AG09309 (cell line): Measurements from ENCODE around the gene NDE1.
A peak's percentile ranks its signal among the peaks of the same experiment; 100 is the strongest.

Experiments used
- DNase-seq: peaks from one replicate; pipeline ENCODE4 v3.0.0-alpha.2; 2010; ENCODE audit warnings: low read depth
- H3K4me3 ChIP-seq: 2 replicates; pipeline ENCODE4 v1.5.1; 2011; ENCODE audit warnings: mild to moderate bottlenecking, low read depth, low read length, moderate library complexity; ENCODE audit not compliant: control insufficient read depth
- CTCF ChIP-seq: IDR thresholded peaks from 2 replicates; pipeline ENCODE4 v1.5.1; 2011; ENCODE audit warnings: mild to moderate bottlenecking, low read depth, low read length, inconsistent platforms; ENCODE audit not compliant: insufficient read depth, control insufficient read depth; ENCODE audit errors: missing control alignments

Gene NDE1

GRCh38 chr16:15701367-15701766 is 51.3 kb downstream of the NDE1 start:
- H3K4me3 ChIP-seq: no peak overlapping the region
- no peak for TF ChIP-seq CTCF

GRCh38 chr16:15701975-15702970 is 52.2 kb downstream of the NDE1 start:
- no peak for DNase-seq
- TF ChIP-seq CTCF: no peak

More at GRCh38 chr16:15701367-15701766, 51.3 kb downstream of the NDE1 start:
- DNase-seq: no peak

GRCh38 chr16:15703029-15703736 is 53.1 kb downstream of the NDE1 start:
- no peak for DNase-seq
- no peak for TF ChIP-seq CTCF
- H3K4me3 ChIP-seq: no peak overlapping the region

More at GRCh38 chr16:15701975-15702970, 52.2 kb downstream of the NDE1 start:
- no peak overlapping the region for H3K4me3 ChIP-seq

GRCh38 chr16:15704545-15704987 is 54.5 kb downstream of the NDE1 start:
- TF ChIP-seq CTCF: peak; percentile 80
- H3K4me3 ChIP-seq: no peak overlapping the region
- peak; percentile 37 for DNase-seq

DNA sequence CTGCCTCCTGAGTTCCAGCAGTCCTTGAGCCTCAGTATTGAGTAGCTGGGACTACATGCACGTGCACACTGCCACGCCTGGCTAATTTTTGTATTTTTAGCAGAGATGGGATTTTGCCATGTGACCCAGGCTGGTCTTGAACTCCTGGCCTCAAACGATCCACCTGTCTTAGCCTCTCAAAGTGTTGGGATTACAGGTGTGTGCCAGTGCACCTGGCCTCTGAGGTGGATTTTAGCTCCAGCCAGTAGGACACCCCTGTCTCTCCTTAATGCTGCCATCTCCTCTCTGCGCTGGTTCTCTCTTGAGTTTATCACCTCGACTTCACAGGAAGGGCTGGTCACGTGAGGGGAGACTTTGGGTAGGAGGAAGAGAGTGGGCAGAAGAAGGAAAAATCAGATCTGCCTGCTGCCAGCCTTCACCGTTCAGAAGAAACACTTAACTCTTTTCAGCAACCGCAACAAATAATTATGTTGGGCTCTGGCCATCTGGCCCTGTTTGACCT is 55.1 kb downstream of the NDE1 start:
- DNase-seq: no peak
- no peak for TF ChIP-seq CTCF
- H3K4me3 ChIP-seq: no peak overlapping the region

DNA sequence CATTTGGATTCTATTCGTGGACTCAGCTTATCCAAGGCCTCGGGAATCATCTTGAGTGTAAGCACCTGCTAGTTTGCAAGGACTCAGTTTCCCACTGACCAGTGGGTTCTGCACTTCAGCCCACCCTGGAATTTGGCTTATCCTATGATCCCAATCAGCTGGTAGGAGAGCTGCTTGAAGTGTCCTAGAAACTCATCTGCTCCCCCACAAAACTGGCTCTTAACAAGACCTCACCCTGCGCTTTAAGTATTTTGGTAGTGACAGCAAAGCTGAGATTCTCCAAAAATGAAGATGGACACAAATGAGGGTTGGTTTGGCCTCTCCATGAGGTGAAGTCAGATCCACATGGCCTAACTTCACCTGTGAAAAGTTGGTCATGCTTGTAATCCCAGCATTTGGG is 57.3 kb downstream of the NDE1 start:
- no peak for DNase-seq
- no peak overlapping the region for H3K4me3 ChIP-seq
- TF ChIP-seq CTCF: no peak
